ENCODE results near the gene PJA1. TPM values are rescaled to one million over a fixed set of nuclear protein-coding genes. Genes with fewer than 3 reads are reported as not detected.

The PJA1 gene
- total RNA-seq, 1 donor from 2014 or later, result 26.9 TPM

DNA sequence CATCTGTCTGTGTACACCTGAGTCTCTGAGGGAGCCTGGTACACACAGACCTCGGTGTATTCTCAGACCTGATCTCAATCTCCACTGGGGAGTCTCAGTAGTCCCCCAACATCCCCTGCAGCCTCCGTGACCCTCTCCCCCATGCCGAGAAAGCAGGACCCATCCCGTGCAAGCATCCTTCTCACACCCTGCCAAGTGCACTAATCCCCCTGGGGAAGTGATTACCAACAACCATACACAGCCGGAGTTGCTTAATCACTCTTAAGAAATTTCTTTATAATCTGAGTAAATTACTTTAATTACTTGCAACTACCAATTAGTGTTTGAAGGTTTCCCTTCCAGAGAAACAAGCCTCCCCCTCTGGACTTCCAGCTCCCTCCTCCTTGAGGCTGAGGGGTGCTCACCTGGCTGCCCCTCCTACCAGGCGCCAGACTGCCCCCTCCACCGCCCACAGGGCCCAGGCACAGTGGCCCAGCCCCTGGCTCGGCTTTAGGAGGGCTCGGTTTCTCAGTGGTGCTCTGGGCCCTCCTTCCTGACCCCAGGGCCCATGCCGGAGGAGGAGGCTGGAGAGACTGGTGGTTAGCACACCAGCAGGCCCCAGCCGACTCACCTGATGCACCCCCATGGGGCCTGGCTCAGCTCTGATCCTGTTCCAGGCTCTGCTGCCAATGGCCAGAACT lies 43.8 kb downstream of the PJA1 start:
- no peak for TF ChIP-seq CTCF (IDR thresholded peaks at IDR 0.05)
- H3K4me1 ChIP-seq, result no peaks in the 10 kb centered on the region
- no peaks in the 10 kb centered on the region for H3K36me3 ChIP-seq
- H3K27ac ChIP-seq, result no peak overlapping the region
- no peak for DNase-seq (ENCODE audit: low spot score in 2 of 2)
- H3K4me3 ChIP-seq, result no peak overlapping the region
- no peaks in the 10 kb centered on the region for H3K9me3 ChIP-seq
- no peaks in the 10 kb centered on the region for H3K27me3 ChIP-seq
- intact Hi-C loops (cut with DNase I), result no loop called here

- intact Hi-C loops (cut with DNase I), result no loop called here
- Histone ChIP-seq H3K27ac (no peak overlapping the region), H3K27me3 (no peaks in the 10 kb centered on the region), H3K36me3 (no peaks in the 10 kb centered on the region), H3K4me3 (no peak overlapping the region), H3K9me3 (no peaks in the 10 kb centered on the region), H3K4me1 (no peaks in the 10 kb centered on the region)
- no peak for DNase-seq (ENCODE audit: low spot score in 2 of 2)
- no peak for TF ChIP-seq CTCF (IDR thresholded peaks at IDR 0.05)
Measured at GRCh38 chrX:69120476-69120875, 44.8 kb downstream of the PJA1 start.

GRCh38 chrX:69119122-69119521 lies 46.1 kb downstream of the PJA1 start:
- H3K27ac ChIP-seq, result no peak overlapping the region
- DNase-seq (ENCODE audit: low spot score in 2 of 2), result no peak
- no peaks in the 10 kb centered on the region for H3K27me3 ChIP-seq
- no peaks in the 10 kb centered on the region for H3K36me3 ChIP-seq
- no peak for TF ChIP-seq CTCF (IDR thresholded peaks at IDR 0.05)
- H3K9me3 ChIP-seq, result no peaks in the 10 kb centered on the region
- H3K4me1 ChIP-seq, result no peaks in the 10 kb centered on the region
- no peak overlapping the region for H3K4me3 ChIP-seq
- intact Hi-C loops (cut with DNase I), result no loop called here

DNA sequence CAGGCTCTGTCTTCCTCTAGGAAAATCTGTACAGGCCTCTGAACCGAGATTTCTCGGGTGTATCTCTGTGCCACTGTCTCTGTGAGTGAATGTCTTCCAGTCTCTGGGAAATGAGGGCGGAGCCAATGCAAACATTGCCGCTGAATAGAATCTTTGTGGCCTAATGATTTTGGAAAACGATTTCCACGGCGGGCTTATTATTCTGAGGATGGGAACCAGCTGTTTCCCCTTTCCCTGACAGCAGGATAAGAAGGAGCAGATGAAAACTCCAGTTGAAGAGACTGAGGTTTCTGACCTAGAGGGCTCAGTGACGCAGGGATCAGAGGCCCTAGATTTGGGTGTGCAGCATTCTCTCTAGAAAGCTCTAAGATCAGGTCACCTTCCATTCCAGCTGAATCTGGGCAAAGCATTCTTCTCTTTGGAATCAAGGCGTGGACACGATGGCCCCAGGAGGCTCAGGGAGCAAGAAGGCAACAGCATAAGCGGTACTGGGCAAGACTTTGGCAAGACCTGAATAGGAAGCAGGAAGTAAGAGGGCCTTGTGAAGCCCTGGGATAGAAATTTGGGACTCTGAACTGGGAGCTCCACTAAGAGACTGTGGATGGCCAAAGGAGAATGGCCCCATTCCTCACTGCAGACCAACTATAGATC lies 47.3 kb downstream of the PJA1 start:
- Histone ChIP-seq H3K4me1 (no peaks in the 10 kb centered on the region), H3K9me3 (no peaks in the 10 kb centered on the region), H3K36me3 (no peaks in the 10 kb centered on the region), H3K27me3 (no peaks in the 10 kb centered on the region), H3K27ac (no peak overlapping the region), H3K4me3 (no peak overlapping the region)
- DNase-seq (ENCODE audit: low spot score in 2 of 2), result no peak
- TF ChIP-seq CTCF (IDR thresholded peaks at IDR 0.05), result no peak
- intact Hi-C loops (cut with DNase I), result no loop called here

DNA sequence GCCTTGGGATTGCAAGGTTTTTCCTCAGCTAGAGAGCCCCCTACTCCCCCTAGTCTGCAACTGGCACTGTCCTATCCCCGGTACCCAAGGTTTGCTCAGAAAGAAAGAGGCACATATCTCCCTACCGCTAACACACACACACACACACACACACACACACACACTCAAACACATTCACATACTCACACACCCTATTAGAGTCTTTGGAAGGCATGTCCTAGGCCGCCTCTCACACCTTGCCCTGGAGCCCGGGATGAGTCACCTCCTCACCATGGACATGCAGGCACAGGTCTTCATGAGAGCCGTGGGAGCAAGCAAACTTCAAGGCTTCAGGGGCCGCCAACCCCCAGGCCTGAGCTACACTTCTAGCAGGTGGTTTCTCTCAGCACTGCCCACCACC lies 49.2 kb downstream of the PJA1 start:
- no peak for TF ChIP-seq CTCF (IDR thresholded peaks at IDR 0.05)
- Histone ChIP-seq H3K4me3 (no peak overlapping the region), H3K27ac (no peak overlapping the region), H3K4me1 (no peaks in the 10 kb centered on the region), H3K9me3 (no peaks in the 10 kb centered on the region), H3K36me3 (no peaks in the 10 kb centered on the region), H3K27me3 (no peaks in the 10 kb centered on the region)
- no peak for DNase-seq (ENCODE audit: low spot score in 2 of 2)
- intact Hi-C loops (cut with DNase I), result no loop called here

All from ascending aorta (tissue), 2 donors.